CD4-positive, CD25-positive, alpha-beta regulatory T cell (primary cell): ENCODE results near the gene DESI1. TPM values are rescaled to one million over a fixed set of nuclear protein-coding genes. Genes with fewer than 3 reads are reported as not detected.
"Not testable (repeated sequence)": the region's sequence is repeated elsewhere in the genome, so short reads cannot be mapped to it uniquely, and the experiment has no call there.

Experiments used
- ATAC-seq, 2 donors: fragments of 150-1000 bp; cut with Tn5 transposase; one replicate each; pipeline ENCODE4 v1.10.0; 2021; ENCODE audit warnings: low read depth in 2 of 2, moderate number of reproducible peaks in 2 of 2, moderate library complexity in 1 of 2
- DNase-seq, 3 donors: peaks; one replicate each; pipeline versions ENCODE4 v3.0.0 to v3.0.0-alpha.2; 2012 to 2022; ENCODE audit warnings: mixed read lengths in 1 of 3
- H3K27ac ChIP-seq: one replicate; pipeline ENCODE4 v1.7.0; 2013; ENCODE audit warnings: mild to moderate bottlenecking, low read length; ENCODE audit not compliant: insufficient read depth, poor library complexity, severe bottlenecking
- H3K27me3 ChIP-seq: one replicate; pipeline ENCODE4 v1.7.0; 2013; ENCODE audit warnings: low read length; ENCODE audit not compliant: control insufficient read depth, insufficient read depth
- H3K36me3 ChIP-seq: one replicate; pipeline ENCODE4 v1.7.0; 2013; ENCODE audit warnings: mild to moderate bottlenecking, low read length, moderate library complexity; ENCODE audit not compliant: control insufficient read depth, insufficient read depth
- H3K4me1 ChIP-seq: 2 replicates; pipeline ENCODE4 v1.7.0; 2013; ENCODE audit warnings: mild to moderate bottlenecking, low read length; ENCODE audit not compliant: insufficient read depth, control insufficient read depth, poor library complexity, severe bottlenecking
- H3K4me3 ChIP-seq: one replicate; pipeline ENCODE4 v1.7.0; 2013; ENCODE audit warnings: low read depth, mild to moderate bottlenecking, low read length, moderate library complexity
- H3K9me3 ChIP-seq, 2 experiments: 1 replicate in 1 of 2; 2 replicates in 1 of 2; pipeline ENCODE4 v1.7.0; 2013; ENCODE audit warnings: low read length in 2 of 2, mild to moderate bottlenecking in 1 of 2, moderate library complexity in 1 of 2; ENCODE audit not compliant: control insufficient read depth in 2 of 2
- H3K27ac Mint-ChIP-seq, 3 donors: one replicate each; pipeline ENCODE4 v1.8.0; 2020 to 2022; ENCODE audit warnings: mild to moderate bottlenecking in 3 of 3, mixed read lengths in 3 of 3, moderate library complexity in 2 of 3
- H3K27me3 Mint-ChIP-seq: one replicate; pipeline ENCODE4 v1.8.0; 2022; ENCODE audit warnings: mild to moderate bottlenecking, mixed read lengths
- H3K36me3 Mint-ChIP-seq: one replicate; pipeline ENCODE4 v1.8.0; 2020; ENCODE audit warnings: mixed read lengths
- H3K4me1 Mint-ChIP-seq, 4 donors: one replicate each; pipeline ENCODE4 v1.8.0; 2020 to 2022; ENCODE audit warnings: mixed read lengths in 4 of 4, mild to moderate bottlenecking in 1 of 4
- H3K4me3 Mint-ChIP-seq, 4 donors: one replicate each; pipeline ENCODE4 v1.8.0; 2020 to 2022; ENCODE audit warnings: mild to moderate bottlenecking in 4 of 4, mixed read lengths in 4 of 4, moderate library complexity in 3 of 4
- H3K9me3 Mint-ChIP-seq, 7 donors: one replicate each; pipeline ENCODE4 v1.8.0; 2020 to 2022; ENCODE audit warnings: mixed read lengths in 7 of 7, mild to moderate bottlenecking in 3 of 7, moderate library complexity in 2 of 7
- polyA plus RNA-seq, 4 donors: library from polyadenylated mRNA; unstranded; fragments of 300-500 nt; fragmentation: Illumina TruSeq; gene quantifications; one replicate each; pipeline ENCODE4 v1.2.3, GENCODE V29; 2021
- total RNA-seq: library from RNA; stranded (reverse); gene quantifications from one replicate; pipeline ENCODE4 v1.2.3, GENCODE V29; 2022

DESI1 gene
- total and polyA plus RNA-seq, 5 donors from 2014 or later: 8.6 to 30.5 (median 15.8) TPM

DNA sequence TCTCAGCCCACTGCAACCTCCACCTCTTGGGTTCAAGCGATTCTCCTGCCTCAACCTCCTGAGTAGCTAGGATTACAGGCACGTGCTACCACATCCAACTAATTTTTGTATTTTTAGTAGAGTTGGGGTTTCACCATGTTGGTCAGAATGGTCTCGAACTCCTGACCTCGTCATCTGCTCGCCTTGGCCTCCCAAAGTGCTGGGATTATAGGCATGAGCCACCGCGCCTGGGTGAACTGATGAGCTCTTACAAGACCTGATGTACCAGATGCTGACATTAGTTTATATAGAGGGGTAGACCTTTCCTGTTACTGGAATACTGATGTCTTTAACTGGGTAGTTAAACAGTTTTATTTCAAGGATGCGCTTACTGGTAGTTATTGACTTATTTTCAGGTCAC lies 13.8 kb upstream of the DESI1 start:
- H3K36me3 ChIP-seq: peaks cover 63% of the 10 kb centered on the region

DNA sequence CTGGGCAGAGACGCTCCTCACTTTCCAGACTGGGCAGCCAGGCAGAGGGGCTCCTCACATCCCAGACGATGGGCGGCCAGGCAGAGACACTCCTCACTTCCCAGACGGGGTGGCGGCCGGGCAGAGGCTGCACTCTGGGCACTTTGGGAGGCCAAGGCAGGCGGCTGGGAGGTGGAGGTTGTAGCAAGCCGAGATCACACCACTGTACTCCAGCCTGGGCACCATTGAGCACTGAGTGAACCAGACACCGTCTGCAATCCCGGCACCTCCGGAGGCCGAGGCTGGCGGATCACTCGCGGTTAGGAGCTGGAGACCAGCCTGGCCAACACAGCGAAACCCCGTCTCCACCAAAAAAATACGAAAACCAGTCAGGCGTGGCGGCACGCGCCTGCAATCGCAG lies 10.8 kb upstream of the DESI1 start:
- not testable (repeated sequence) for H3K9me3 ChIP-seq, DNase-seq, ATAC-seq, H3K27me3 Mint-ChIP-seq, H3K4me3 Mint-ChIP-seq, H3K9me3 Mint-ChIP-seq, H3K4me1 ChIP-seq, H3K27ac ChIP-seq, H3K27ac Mint-ChIP-seq, H3K4me3 ChIP-seq, H3K27me3 ChIP-seq
- H3K36me3 ChIP-seq: peaks cover 67% of the 10 kb centered on the region
- H3K4me1 Mint-ChIP-seq: peaks cover 11 to 30% (median 18%) of the 10 kb centered on the region in 4 donors
- peaks cover 20% of the 10 kb centered on the region for H3K36me3 Mint-ChIP-seq

More for the DNA sequence above, 13.8 kb upstream of the DESI1 start:
- H3K4me1 ChIP-seq, H3K9me3 Mint-ChIP-seq, H3K27me3 ChIP-seq, H3K4me3 ChIP-seq, H3K27ac ChIP-seq, H3K27me3 Mint-ChIP-seq, ATAC-seq, DNase-seq, H3K36me3 Mint-ChIP-seq, H3K4me3 Mint-ChIP-seq, H3K9me3 ChIP-seq: not testable (repeated sequence)
- peak overlapping the region in 1 of 3 donors; percentile 39 for H3K27ac Mint-ChIP-seq
- peaks cover 2 to 13% (median 7%) of the 10 kb centered on the region in 4 donors for H3K4me1 Mint-ChIP-seq

DNA sequence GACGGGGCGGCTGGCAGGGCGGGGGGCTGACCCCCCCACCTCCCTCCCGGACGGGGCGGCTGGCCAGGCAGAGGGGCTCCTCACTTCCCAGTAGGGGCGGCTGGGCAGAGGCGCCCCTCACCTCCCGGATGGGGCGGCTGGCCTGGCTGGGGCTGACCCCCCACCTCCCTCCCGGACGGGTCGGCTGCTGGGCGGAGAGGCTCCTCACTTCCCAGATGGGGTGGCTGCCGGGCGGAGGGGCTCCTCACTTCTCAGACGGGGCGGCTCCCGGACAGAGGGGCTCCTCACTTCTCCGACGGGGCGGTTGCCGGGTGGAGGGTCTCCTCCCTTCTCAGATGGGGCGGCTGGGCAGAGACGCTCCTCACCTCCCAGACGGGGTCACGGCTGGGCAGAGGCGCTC lies 10.3 kb upstream of the DESI1 start:
- Mint-ChIP-seq H3K36me3 (peaks cover 20% of the 10 kb centered on the region), H3K4me1 (peaks cover 11 to 30% (median 18%) of the 10 kb centered on the region in 4 donors)
- H3K9me3 ChIP-seq, H3K9me3 Mint-ChIP-seq, ATAC-seq, H3K27me3 Mint-ChIP-seq, H3K27me3 ChIP-seq, H3K27ac ChIP-seq, DNase-seq, H3K4me1 ChIP-seq, H3K27ac Mint-ChIP-seq, H3K4me3 ChIP-seq, H3K4me3 Mint-ChIP-seq: not testable (repeated sequence)
- H3K36me3 ChIP-seq: peaks cover 65% of the 10 kb centered on the region

DNA sequence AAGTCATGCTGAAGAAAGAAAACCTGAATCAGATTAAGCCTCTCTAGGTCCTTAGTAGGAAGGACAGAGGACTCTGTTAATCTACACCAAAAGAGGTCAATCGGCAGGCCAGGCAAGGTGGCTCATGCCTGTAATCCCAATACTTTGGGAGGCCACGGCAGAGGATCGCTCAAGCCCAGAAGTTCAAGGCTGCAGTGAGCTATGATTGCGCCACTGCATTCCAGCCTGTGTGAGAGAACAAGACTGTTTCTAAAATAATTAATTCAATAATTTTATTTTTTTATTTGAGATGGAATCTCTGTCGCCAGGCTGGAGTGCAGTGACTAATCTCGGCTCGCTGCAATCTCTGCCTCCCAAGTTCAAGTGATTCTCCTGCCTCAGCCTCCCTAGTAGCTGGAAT lies 4.7 kb upstream of the DESI1 start:
- Histone ChIP-seq H3K4me3 (no peak overlapping the region), H3K4me1 (peaks cover 10% of the 10 kb centered on the region), H3K36me3 (peaks cover 56% of the 10 kb centered on the region), H3K27me3 (no peaks in the 10 kb centered on the region), H3K9me3 (no peaks in the 10 kb centered on the region), H3K27ac (no peak overlapping the region)
- DNase-seq (no peak), ATAC-seq (no peak)
- Mint-ChIP-seq H3K4me3 (peak overlapping the region in 1 of 4 donors; percentile 32), H3K27ac (no peak overlapping the region), H3K9me3 (peaks cover 0 to 2% (median 0%) of the 10 kb centered on the region in 7 donors), H3K36me3 (peaks cover 31% of the 10 kb centered on the region), H3K27me3 (no peaks in the 10 kb centered on the region), H3K4me1 (peaks cover 13 to 50% (median 23%) of the 10 kb centered on the region in 4 donors)

DNA sequence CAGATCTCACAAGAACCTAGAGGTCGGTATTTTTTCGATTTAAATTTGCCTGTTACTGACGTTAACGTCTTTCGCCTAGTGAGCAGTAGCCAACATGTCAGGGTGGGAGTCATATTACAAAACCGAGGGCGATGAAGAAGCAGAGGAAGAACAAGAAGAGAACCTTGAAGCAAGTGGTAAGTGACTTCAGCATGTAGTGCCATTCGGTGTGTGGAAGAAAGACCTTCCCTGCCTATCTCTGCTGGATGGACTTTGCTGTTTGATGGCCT lies 1.0 kb upstream of the DESI1 start:
- peaks cover 32% of the 10 kb centered on the region for H3K4me1 ChIP-seq
- peaks cover 13% of the 10 kb centered on the region for H3K36me3 Mint-ChIP-seq
- H3K4me3 ChIP-seq: peak overlapping the region; percentile 92
- peak overlapping the region; percentile 100 for H3K27ac ChIP-seq
- H3K27me3 ChIP-seq: no peaks in the 10 kb centered on the region
- peaks cover 17 to 62% (median 34%) of the 10 kb centered on the region in 4 donors for H3K4me1 Mint-ChIP-seq
- H3K4me3 Mint-ChIP-seq: peak overlapping the region; percentile 97 to 100 (median 98)
- H3K9me3 ChIP-seq: no peaks in the 10 kb centered on the region
- ATAC-seq (no peak), DNase-seq (no peak)
- H3K27ac Mint-ChIP-seq: peak overlapping the region; percentile 90 to 100 (median 100)
- H3K27me3 Mint-ChIP-seq: no peaks in the 10 kb centered on the region
- H3K36me3 ChIP-seq: peaks cover 24% of the 10 kb centered on the region
- peaks cover 0 to 2% (median 0%) of the 10 kb centered on the region in 7 donors for H3K9me3 Mint-ChIP-seq

DNA sequence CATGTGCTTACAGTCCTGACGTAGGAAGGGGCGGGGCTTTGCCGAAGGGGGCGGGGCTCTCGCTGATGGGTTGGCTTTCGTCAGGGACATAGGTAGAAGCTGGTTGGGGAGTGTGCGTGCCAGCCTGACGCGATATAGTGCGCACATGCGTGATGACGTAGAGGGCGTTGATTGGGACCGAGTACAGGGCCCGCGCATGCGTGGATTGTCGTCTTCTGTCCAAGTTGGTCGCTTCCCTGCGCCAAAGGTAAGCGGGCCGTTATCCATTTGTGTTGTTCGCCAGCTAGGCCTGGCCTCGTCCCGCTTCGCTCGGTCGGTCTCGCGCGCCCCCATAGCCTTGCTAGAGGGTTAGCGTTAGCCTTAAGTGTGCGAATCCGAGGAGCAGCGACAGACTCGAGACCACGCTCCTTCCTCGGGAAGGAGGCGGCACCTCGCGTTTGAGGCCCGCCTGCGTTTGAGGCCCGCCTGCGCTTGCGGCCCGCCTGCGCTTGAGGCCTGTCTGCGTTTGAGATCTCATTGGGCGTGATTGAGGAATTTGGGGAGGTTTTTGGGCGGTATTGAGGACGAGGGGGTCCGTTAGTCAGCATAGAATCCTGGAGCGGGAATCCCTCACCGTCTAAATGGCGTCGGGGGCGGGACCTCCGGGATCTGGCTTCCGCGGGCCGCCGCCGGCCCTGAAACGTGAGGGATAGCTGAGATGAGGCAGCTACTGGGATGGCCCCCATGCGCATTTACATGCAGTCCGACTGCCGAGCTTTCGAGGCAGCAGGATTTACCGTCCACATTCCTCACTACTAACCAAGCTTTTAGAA lies 462 bp upstream of the DESI1 start, which contains the start of gene XRCC6:
Gene XRCC6, plus strand, starts transcription at position 197 of the 812 bp plus-strand sequence. CDS start 710 bp downstream, outside the sequence.
- H3K27ac Mint-ChIP-seq: peak within 1 kb of the TSS; percentile 90 to 100 (median 100)
- peak within 1 kb of the TSS; percentile 97 to 100 (median 98) for H3K4me3 Mint-ChIP-seq
- Histone ChIP-seq H3K27ac (peak within 1 kb of the TSS; percentile 100), H3K9me3 (no peaks in the 10 kb centered on the region), H3K27me3 (no peaks in the 10 kb centered on the region), H3K4me3 (peak within 1 kb of the TSS; percentile 92), H3K36me3 (peaks cover 20% of the 10 kb centered on the region), H3K4me1 (peaks cover 32% of the 10 kb centered on the region)
- ATAC-seq (peak; percentile 91), DNase-seq (peak; percentile 99 to 100 (median 100))
- H3K9me3 Mint-ChIP-seq: peaks cover 0 to 2% (median 0%) of the 10 kb centered on the region in 7 donors
- peaks cover 17 to 67% (median 39%) of the 10 kb centered on the region in 4 donors for H3K4me1 Mint-ChIP-seq
- H3K27me3 Mint-ChIP-seq: no peaks in the 10 kb centered on the region
- peaks cover 12% of the 10 kb centered on the region for H3K36me3 Mint-ChIP-seq

DNA sequence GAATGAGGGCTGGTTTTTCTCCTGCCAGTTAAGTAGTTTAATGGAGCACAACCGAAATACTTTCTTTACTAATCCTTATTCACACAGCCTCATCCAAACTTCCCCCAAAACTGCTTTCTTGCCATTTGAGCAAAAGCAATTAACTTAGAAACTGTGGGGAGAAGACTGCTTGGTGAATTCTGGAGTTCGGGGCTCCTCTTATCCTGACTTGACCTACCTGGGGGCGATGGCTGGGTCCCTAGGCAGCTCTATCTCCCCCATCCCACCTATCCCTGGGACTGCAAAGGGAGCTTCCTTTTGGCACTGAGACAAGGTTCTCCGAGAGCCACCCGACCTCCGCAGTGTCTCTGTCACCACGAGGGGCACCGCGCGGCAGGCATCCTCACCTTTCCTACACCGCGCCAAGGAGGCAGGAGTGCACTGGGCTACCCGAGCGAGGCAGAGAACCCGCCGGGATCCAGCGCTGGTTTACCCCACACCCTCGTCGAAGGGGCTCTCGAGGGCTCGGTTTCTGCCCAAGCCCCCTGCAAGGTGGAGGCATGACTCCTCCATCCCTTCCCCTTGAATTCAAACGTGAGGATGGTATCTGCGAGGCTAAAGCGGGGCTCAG lies 759 bp downstream of the DESI1 start:
- H3K36me3 Mint-ChIP-seq: peaks cover 12% of the 10 kb centered on the region
- peaks cover 0 to 2% (median 0%) of the 10 kb centered on the region in 7 donors for H3K9me3 Mint-ChIP-seq
- H3K27me3 Mint-ChIP-seq: no peaks in the 10 kb centered on the region
- ATAC-seq (no peak), DNase-seq (peak; percentile 21 to 56 (median 38))
- peak overlapping the region; percentile 86 to 100 (median 100) for H3K27ac Mint-ChIP-seq
- no peaks in the 10 kb centered on the region for H3K27me3 ChIP-seq
- peak overlapping the region; percentile 97 to 100 (median 98) for H3K4me3 Mint-ChIP-seq
- no peaks in the 10 kb centered on the region for H3K9me3 ChIP-seq
- peak overlapping the region; percentile 100 for H3K27ac ChIP-seq
- peak overlapping the region; percentile 76 for H3K4me3 ChIP-seq
- peaks cover 17 to 65% (median 41%) of the 10 kb centered on the region in 4 donors for H3K4me1 Mint-ChIP-seq
- H3K36me3 ChIP-seq: peaks cover 9% of the 10 kb centered on the region
- H3K4me1 ChIP-seq: peaks cover 32% of the 10 kb centered on the region
